Measurements from ENCODE around the gene LTK. TPM values are rescaled to one million over a fixed set of nuclear protein-coding genes. Genes with fewer than 3 reads are reported as not detected.

Gene LTK
- total and polyA plus RNA-seq, 5 donors: 0.95 to 1.6 (median 1.4) TPM

GRCh38 chr15:41494922-41495735 is 18.5 kb downstream of the LTK start:
- Histone ChIP-seq H3K4me1 (ENCODE audit: control insufficient read depth, insufficient read depth, low read length) (no peaks in the 10 kb centered on the region), H3K27me3 (ENCODE audit: control insufficient read depth, insufficient read depth) (no peaks in the 10 kb centered on the region), H3K9me3 (ENCODE audit: control insufficient read depth, low read length) (no peaks in the 10 kb centered on the region), H3K4me3 (ENCODE audit: low read length) (peak overlapping the region; percentile 17), H3K27ac (ENCODE audit: low read length) (no peak overlapping the region)
- DNase-seq (peak in 2 of 3 donors; percentile 55 to 63), ATAC-seq (peak in 1 of 2 donors; percentile 22)
- 2% methylated on average over 55 of the region's 60 CpGs for WGBS
- intact Hi-C loops (cut with DNase I): no loop called here

- 1% methylated on average over 75 of the region's 77 CpGs for WGBS
- peak in 1 of 2 donors; percentile 8 for ATAC-seq
- H3K9me3 ChIP-seq (ENCODE audit: control insufficient read depth, low read length): no peaks in the 10 kb centered on the region
- DNase-seq: peak in 2 of 3 donors; percentile 55 to 65
- no peaks in the 10 kb centered on the region for H3K4me1 ChIP-seq (ENCODE audit: control insufficient read depth, insufficient read depth, low read length)
- no peaks in the 10 kb centered on the region for H3K27me3 ChIP-seq (ENCODE audit: control insufficient read depth, insufficient read depth)
- H3K27ac ChIP-seq (ENCODE audit: low read length): no peak overlapping the region
- peak overlapping the region; percentile 86 for H3K4me3 ChIP-seq (ENCODE audit: low read length)
- intact Hi-C loops (cut with DNase I): no loop called here
Observed at GRCh38 chr15:41494190-41494921, 19.3 kb downstream of the LTK start.

- no peak for ATAC-seq
Observed at GRCh38 chr15:41493902-41494189, 19.8 kb downstream of the LTK start.

GRCh38 chr15:41493205-41493901 is 20.3 kb downstream of the LTK start, which contains the start of gene ITPKA:
ITPKA (plus strand) TSS chr15:41493874; CDS start chr15:41493928, 54 bp downstream.
- Histone ChIP-seq H3K27ac (ENCODE audit: low read length) (peak within 1 kb of the TSS; percentile 25), H3K4me3 (ENCODE audit: low read length) (peak within 1 kb of the TSS; percentile 86), H3K27me3 (ENCODE audit: control insufficient read depth, insufficient read depth) (no peaks in the 10 kb centered on the region), H3K4me1 (ENCODE audit: control insufficient read depth, insufficient read depth, low read length) (no peaks in the 10 kb centered on the region), H3K9me3 (ENCODE audit: control insufficient read depth, low read length) (no peaks in the 10 kb centered on the region)
- ATAC-seq (peak; percentile 80 to 86), DNase-seq (peak; percentile 79 to 93 (median 90))
- WGBS: under 1% methylated on average over 60 of the region's 60 CpGs
- intact Hi-C loops (cut with DNase I): no loop called here

More at GRCh38 chr15:41493902-41494189, 19.8 kb downstream of the LTK start:
- Histone ChIP-seq H3K27ac (ENCODE audit: low read length) (no peak overlapping the region), H3K4me1 (ENCODE audit: control insufficient read depth, insufficient read depth, low read length) (no peaks in the 10 kb centered on the region), H3K4me3 (ENCODE audit: low read length) (peak overlapping the region; percentile 86), H3K9me3 (ENCODE audit: control insufficient read depth, low read length) (no peaks in the 10 kb centered on the region), H3K27me3 (ENCODE audit: control insufficient read depth, insufficient read depth) (no peaks in the 10 kb centered on the region)
- under 1% methylated on average over 41 of the region's 41 CpGs for WGBS
- no peak for DNase-seq
- intact Hi-C loops (cut with DNase I): no loop called here

- Histone ChIP-seq H3K4me3 (ENCODE audit: low read length) (peak overlapping the region; percentile 86), H3K27me3 (ENCODE audit: control insufficient read depth, insufficient read depth) (no peaks in the 10 kb centered on the region), H3K4me1 (ENCODE audit: control insufficient read depth, insufficient read depth, low read length) (no peaks in the 10 kb centered on the region), H3K27ac (ENCODE audit: low read length) (no peak overlapping the region), H3K9me3 (ENCODE audit: control insufficient read depth, low read length) (no peaks in the 10 kb centered on the region)
- 4% methylated on average over 15 of the region's 15 CpGs for WGBS
- no peak for DNase-seq
- ATAC-seq: no peak
- intact Hi-C loops (cut with DNase I): no loop called here
Observed at GRCh38 chr15:41492597-41493204, 20.9 kb downstream of the LTK start.

- no peak overlapping the region for H3K4me3 ChIP-seq (ENCODE audit: low read length)
- H3K27ac ChIP-seq (ENCODE audit: low read length): no peak overlapping the region
- DNase-seq (no peak), ATAC-seq (no peak)
- H3K9me3 ChIP-seq (ENCODE audit: control insufficient read depth, low read length): no peaks in the 10 kb centered on the region
- intact Hi-C loops (cut with DNase I): no loop called here
- no peaks in the 10 kb centered on the region for H3K4me1 ChIP-seq (ENCODE audit: control insufficient read depth, insufficient read depth, low read length)
- 89% methylated on average over 4 of the region's 4 CpGs for WGBS
- no peaks in the 10 kb centered on the region for H3K27me3 ChIP-seq (ENCODE audit: control insufficient read depth, insufficient read depth)
Observed at GRCh38 chr15:41491889-41492288, 21.7 kb downstream of the LTK start.

- DNase-seq (no peak), ATAC-seq (no peak)
- Histone ChIP-seq H3K27me3 (ENCODE audit: control insufficient read depth, insufficient read depth) (no peaks in the 10 kb centered on the region), H3K4me3 (ENCODE audit: low read length) (no peak overlapping the region), H3K27ac (ENCODE audit: low read length) (no peak overlapping the region), H3K9me3 (ENCODE audit: control insufficient read depth, low read length) (no peaks in the 10 kb centered on the region), H3K4me1 (ENCODE audit: control insufficient read depth, insufficient read depth, low read length) (no peaks in the 10 kb centered on the region)
- WGBS: 50% methylated on average over 4 of the region's 4 CpGs
- intact Hi-C loops (cut with DNase I): no loop called here
Observed at GRCh38 chr15:41490355-41490754, 23.3 kb downstream of the LTK start.

- no peaks in the 10 kb centered on the region for H3K4me1 ChIP-seq (ENCODE audit: control insufficient read depth, insufficient read depth, low read length)
- no peak overlapping the region for H3K27ac ChIP-seq (ENCODE audit: low read length)
- WGBS: 97% methylated on average over 2 of the region's 2 CpGs
- H3K27me3 ChIP-seq (ENCODE audit: control insufficient read depth, insufficient read depth): no peaks in the 10 kb centered on the region
- intact Hi-C loops (cut with DNase I): no loop called here
- no peaks in the 10 kb centered on the region for H3K9me3 ChIP-seq (ENCODE audit: control insufficient read depth, low read length)
- no peak for ATAC-seq
- no peak for DNase-seq
- no peak overlapping the region for H3K4me3 ChIP-seq (ENCODE audit: low read length)
Observed at GRCh38 chr15:41489641-41490040, 24.0 kb downstream of the LTK start.

- 87% methylated on average over 2 of the region's 2 CpGs for WGBS
- H3K4me3 ChIP-seq (ENCODE audit: low read length): no peak overlapping the region
- no peaks in the 10 kb centered on the region for H3K9me3 ChIP-seq (ENCODE audit: control insufficient read depth, low read length)
- peak in 1 of 2 donors; percentile 17 for ATAC-seq
- intact Hi-C loops (cut with DNase I): no loop called here
- no peak overlapping the region for H3K27ac ChIP-seq (ENCODE audit: low read length)
- no peak for DNase-seq
- no peaks in the 10 kb centered on the region for H3K4me1 ChIP-seq (ENCODE audit: control insufficient read depth, insufficient read depth, low read length)
- no peaks in the 10 kb centered on the region for H3K27me3 ChIP-seq (ENCODE audit: control insufficient read depth, insufficient read depth)
Observed at GRCh38 chr15:41487802-41488201, 25.8 kb downstream of the LTK start.

- no peak overlapping the region for H3K27ac ChIP-seq (ENCODE audit: low read length)
- no peaks in the 10 kb centered on the region for H3K9me3 ChIP-seq (ENCODE audit: control insufficient read depth, low read length)
- H3K4me3 ChIP-seq (ENCODE audit: low read length): no peak overlapping the region
- H3K27me3 ChIP-seq (ENCODE audit: control insufficient read depth, insufficient read depth): no peaks in the 10 kb centered on the region
- ATAC-seq (peak in 1 of 2 donors; percentile 38), DNase-seq (peak in 1 of 3 donors; percentile 55)
- intact Hi-C loops (cut with DNase I): no loop called here
- WGBS: 70% methylated on average over 9 of the region's 9 CpGs
- H3K4me1 ChIP-seq (ENCODE audit: control insufficient read depth, insufficient read depth, low read length): no peaks in the 10 kb centered on the region
Observed at GRCh38 chr15:41487381-41487780, 26.2 kb downstream of the LTK start.

All from right cardiac atrium (tissue), 5 donors.